GM11168 (cell line): ENCODE measurements around the gene ZFX.
"Not testable (repeated sequence)": the region's sequence is repeated elsewhere in the genome, so short reads cannot be mapped to it uniquely, and the experiment has no call there.

Source experiments
- in situ Hi-C: fragments of 300-500 bp; cut with MboI; formaldehyde crosslinking; loops from one replicate; pipeline ENCODE4 v1.12.0; 2022; ENCODE audit warnings: low sequenced_read_pairs; ENCODE audit not compliant: unreplicated experiment

ZFX gene

GRCh38 chrX:24149351-24150050 lies at the start of gene ZFX:
Gene ZFX (plus strand): TSS chrX:24149729. CDS start chrX:24172743, 23,014 bp downstream.
- in situ Hi-C loops: no loop called here

GRCh38 chrX:24100713-24101112 lies 48.8 kb upstream of the ZFX start:
- in situ Hi-C loops: no loop called here

DNA sequence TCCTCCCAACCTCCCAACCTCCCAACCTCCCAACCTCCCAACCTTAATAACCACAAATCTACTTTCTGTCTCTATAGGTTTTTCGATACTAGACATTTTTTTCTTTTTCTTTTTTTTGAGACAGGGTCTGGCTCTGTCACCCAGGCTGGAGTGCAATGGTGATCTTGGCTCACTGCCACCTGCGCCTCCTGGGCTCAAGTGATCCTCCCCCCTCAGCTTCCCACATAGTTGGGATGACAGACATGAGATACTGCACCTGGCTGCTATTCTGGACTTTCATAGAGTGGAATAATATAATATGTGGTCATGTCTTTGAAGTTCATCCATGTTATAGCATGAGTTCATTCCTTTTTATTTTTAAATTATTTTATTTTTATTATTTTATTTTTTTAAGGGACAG lies 39.5 kb upstream of the ZFX start:
- in situ Hi-C loops: no loop called here

GRCh38 chrX:24113181-24113580 lies 36.3 kb upstream of the ZFX start:
- in situ Hi-C loops: no loop called here

- in situ Hi-C loops: no loop called here
These were observed 32.3 kb upstream of the ZFX start for GRCh38 chrX:24117258-24117657.

GRCh38 chrX:24124244-24124799 lies 25.2 kb upstream of the ZFX start:
- in situ Hi-C loops: no loop called here

- in situ Hi-C loops: no loop called here
These were observed 24.4 kb upstream of the ZFX start for GRCh38 chrX:24125028-24125612.

DNA sequence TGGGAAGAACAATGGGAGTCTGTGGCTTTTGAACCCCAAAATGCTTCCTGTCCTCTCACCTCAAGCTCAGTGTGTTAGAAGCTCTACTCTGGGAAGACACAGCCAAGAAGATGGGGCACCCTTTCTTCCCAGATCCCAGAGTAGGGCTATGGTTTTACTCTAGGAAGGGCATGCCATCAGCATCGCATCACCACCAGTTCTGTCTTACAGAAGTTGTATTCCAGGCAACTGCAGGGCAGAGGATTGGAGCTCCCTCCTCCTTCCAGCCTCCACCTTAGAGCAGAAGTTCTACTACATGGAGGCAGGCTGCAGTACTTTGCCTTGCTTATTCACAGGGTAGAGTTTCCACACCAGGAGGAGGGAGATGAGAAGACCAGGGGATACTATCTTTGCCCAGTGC lies 18.1 kb upstream of the ZFX start:
- in situ Hi-C loops: no loop called here

- in situ Hi-C loops: no loop called here
These were observed 16.2 kb upstream of the ZFX start for GRCh38 chrX:24133312-24133711.

- in situ Hi-C loops: not testable (repeated sequence)
These were observed 13.8 kb upstream of the ZFX start for GRCh38 chrX:24135768-24136167.

DNA sequence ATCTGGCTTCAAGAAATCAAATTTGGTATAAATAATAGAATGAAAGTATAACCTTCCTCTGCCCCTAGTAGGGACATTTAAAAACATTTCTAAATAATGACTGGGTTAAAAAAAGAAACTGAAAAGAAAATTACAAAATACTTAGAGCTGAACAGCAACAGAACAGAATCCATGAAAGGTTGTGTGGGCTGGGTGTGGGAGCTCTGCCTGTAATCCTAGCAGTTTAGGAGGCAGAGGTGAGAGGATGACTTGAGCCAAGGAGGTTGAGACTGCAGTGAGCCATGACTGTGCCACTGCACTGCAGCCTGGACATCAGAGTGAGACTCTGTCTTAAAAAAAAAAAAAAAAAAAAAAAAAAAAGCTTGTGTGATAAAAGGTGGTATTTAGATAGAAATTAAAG lies 12.3 kb upstream of the ZFX start:
- in situ Hi-C loops: no loop called here

GRCh38 chrX:24143982-24144381 lies 5.5 kb upstream of the ZFX start:
- in situ Hi-C loops: not testable (repeated sequence)

GRCh38 chrX:24144528-24144927 lies 5.0 kb upstream of the ZFX start:
- in situ Hi-C loops: no loop called here

GRCh38 chrX:24145303-24146186 lies 4.0 kb upstream of the ZFX start:
- in situ Hi-C loops: no loop called here

DNA sequence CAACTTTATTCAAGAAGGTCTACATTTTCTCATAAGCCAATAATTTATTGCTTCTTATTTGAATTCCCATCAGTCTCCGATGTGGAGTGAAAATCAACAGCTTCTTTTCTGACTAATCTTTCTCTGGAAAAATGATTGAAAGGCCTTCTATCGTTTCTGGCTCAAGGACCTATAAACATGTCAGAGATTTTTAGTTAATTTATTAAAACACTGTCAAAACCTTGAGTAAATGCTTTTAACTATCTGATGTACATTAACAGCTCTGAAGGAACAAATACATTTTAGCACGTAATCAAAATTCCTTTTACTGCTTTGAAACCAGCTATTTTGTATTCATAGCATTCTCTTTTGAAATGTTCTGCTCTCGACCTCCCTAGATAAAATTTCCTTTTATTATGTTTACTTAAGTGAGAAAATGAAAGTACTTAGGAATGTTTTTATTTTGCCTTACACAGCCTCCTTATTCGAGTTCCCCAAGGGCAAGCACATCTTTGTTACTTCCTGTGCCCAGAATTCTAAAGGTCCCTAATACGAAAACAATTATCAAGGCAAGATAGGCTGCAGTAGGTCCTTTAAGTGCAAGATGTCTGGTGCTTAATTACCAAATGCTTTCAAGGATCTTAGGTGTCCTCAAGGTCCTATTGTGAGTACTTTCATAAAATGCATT lies 3.1 kb upstream of the ZFX start:
- in situ Hi-C loops: no loop called here

- in situ Hi-C loops: no loop called here
These were observed 2.4 kb upstream of the ZFX start for GRCh38 chrX:24147165-24147564.

DNA sequence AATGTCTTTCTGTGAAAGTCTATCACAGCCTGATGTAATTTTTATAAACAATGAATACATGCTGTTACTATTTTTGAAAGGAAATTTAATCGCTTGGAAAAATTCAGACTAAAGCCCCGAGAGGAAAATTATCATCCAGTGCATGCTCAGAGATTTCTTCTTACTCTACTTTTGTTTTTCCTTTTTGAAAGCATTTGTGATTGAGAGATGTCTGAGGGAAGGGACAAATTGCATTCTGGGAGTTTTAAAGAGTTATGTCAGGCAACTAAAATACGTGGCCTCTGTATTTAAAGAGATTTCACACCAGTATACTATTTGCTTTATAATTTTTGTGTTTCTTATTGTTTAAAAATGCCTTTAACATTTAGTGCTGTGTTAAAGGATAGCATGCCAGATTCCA lies 1.4 kb upstream of the ZFX start:
- in situ Hi-C loops: no loop called here

GRCh38 chrX:24148535-24149350 lies 786 bp upstream of the ZFX start:
- in situ Hi-C loops: no loop called here

GRCh38 chrX:24150051-24150790 lies 692 bp downstream of the ZFX start:
- in situ Hi-C loops: no loop called here
